ENCODE data around the gene ZDHHC9. TPM values are rescaled to one million over a fixed set of nuclear protein-coding genes. Genes with fewer than 3 reads are reported as not detected.

The ZDHHC9 gene
- total RNA-seq, 1 donor from 2014 or later = 23.4 TPM

DNA sequence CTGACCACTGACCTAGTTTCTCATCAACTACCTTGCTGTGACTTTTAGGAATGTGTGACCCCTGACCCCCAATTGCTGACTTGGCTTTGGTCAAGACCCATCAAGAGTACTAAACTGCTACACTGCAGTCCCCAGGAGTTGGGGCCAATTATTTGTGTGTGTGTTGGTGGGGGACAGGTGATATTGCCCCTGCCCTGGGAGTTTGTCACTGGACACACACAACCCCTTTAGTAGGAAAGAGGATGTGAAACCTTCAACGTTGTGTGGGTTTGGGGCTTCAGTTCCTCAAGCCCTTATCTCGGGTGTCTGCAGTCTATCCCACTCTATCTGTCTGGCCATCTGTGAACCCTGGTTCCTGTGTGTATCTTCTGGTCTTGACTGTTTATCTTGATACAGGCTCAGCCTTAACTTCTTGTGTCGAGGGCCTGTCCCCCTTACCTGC, 57.5 kb downstream of the ZDHHC9 start:
- DNase-seq (ENCODE audit: low read depth) = no peak

DNA sequence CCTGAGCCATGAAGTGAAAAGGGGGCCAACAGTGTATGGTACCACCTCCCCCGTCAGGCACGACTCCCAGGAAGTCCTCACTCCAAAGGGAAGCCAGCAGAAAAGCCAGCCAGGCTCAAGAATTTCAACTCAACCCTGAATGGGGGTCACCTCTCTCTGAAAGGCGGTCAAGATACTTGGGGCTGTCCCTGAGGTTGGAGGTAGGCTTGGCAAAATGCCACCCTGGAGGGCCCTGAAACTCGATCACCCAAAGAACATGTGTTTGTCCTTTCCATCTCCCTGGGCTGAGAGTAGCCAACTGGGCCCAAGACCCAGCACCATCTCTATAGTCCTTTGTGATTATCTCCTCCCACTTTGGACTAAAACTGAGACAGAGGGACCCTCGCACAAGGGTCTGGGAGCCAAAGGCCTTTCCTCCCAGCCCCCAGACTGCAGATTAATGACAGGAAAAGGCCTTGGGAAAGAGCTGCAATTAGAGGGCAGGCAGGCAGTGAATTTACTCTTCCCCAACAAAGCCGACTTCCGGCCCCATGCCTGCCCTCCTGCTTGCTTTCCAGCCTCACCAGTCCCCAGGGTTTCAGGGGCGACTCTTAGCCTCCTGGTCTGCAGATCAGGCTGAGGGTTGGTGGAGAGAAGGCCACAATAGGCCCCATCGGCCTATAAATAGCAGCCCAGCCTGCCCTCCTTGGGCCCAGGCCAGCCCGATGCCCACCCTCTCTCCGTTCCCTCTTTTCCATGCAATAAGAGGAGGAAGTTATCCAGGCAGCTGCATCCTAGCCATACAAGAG, 58.3 kb downstream of the ZDHHC9 start:
- no peak for DNase-seq (ENCODE audit: low read depth)

DNA sequence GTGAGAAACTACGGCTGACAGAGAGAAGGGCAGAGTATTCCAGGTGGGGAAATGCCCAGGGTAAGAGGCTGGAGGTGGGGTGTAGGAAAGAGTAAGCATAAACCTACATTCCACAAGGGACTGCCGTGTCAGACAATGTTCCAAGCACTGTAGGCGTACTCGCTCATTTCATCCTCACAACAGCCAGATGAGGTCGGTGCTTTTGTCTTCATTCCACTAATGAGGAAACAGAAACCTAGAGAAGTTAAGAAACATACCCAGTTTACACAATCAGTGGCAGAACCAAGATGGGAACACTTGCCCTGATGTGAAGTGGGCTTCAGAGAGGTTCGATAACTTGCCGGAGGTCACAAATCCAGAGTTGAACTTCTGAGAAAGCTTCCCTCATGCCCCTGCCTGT, 59.3 kb downstream of the ZDHHC9 start:
- DNase-seq (ENCODE audit: low read depth) = no peak

- DNase-seq (ENCODE audit: low read depth) = no peak
These were observed 60.4 kb downstream of the ZDHHC9 start for GRCh38 chrX:129783291-129783713.

DNA sequence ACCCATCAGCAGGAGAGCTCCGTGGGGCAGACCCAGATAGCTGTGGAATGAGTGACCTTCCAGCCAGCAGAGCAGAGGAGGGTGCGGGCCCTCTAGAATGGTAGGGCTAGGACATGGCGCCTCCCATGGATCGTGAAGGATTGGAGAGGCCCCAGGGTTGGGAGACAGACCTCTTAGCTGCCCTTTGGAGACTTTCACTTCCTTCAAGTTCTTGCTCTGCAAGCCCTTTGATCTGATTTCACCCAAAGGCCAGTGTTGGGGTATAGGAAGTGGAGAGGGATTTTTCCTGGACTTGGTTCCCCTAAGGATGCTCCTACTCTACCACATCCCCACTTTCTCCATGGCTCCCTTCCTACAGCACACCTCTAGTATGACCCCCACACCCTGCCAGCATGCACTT, 61.0 kb downstream of the ZDHHC9 start:
- no peak for DNase-seq (ENCODE audit: low read depth)

DNA sequence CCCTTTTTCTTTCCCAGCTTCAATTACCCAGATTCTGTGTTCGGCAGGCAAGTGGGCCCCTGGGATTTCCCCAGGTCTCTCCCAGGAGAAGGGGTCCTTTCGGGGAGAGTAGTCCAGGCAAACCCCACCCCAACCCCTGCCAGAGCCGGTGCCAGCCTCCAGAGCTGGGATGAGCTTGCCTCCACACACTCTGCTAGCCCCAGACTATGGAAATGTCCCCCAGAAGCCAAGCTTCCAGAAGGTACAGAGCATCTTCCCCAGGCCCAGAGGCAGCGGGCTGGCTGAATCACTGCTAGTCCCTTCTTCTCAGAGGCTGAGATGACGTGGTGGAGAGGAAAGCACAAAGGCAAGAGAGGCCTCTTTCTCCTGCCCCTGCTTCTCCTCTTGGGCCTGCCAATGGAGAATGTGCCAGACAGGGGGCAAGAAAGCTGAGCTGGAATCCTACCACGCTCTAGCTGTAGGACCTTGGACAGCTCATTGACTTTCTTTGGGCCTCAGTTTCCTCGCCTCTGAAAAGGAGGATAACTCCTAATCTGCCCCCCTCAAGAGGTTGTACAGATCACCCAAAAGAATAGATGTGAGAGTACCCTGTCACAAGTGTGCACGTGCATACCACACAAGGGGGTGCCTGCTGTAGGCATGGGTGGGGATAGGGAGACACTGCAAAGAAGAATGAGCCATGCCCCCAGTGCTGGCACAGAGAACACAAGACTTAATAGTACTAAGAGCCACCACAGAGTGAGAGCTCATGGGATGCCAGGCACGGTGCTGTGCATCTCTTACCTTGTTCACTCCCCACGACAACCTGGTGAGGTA, 61.8 kb downstream of the ZDHHC9 start:
- no peak for DNase-seq (ENCODE audit: low read depth)

DNA sequence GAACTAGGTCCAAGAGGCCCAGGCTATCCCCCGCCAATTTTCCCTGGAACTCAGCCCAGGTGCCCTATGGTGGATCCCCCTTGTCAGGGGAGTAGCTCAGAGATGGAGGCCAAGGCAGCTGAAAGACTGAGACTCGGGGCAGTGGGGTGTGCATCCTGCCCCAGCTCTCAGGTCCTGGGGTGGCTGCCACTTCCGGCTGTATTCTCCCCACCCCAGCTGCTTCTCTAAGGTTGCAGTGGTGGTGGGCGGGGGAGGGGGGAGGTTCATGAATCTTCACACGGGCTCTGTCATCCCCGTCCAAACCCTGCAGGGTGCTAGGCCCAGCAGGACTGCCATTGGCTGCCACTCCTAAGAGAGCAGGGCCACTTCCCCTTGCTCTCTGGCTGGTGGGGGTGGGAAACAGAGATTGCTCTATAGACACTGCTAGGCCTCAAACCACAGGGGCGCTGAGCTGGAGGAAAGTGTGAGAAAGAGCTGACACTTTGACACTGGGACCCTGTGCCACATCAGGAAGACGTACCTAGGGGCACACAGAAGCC, 62.5 kb downstream of the ZDHHC9 start:
- DNase-seq (ENCODE audit: low read depth) = no peak

- DNase-seq (ENCODE audit: low read depth) = no peak
These were observed 63.1 kb downstream of the ZDHHC9 start for GRCh38 chrX:129780441-129781105.

DNA sequence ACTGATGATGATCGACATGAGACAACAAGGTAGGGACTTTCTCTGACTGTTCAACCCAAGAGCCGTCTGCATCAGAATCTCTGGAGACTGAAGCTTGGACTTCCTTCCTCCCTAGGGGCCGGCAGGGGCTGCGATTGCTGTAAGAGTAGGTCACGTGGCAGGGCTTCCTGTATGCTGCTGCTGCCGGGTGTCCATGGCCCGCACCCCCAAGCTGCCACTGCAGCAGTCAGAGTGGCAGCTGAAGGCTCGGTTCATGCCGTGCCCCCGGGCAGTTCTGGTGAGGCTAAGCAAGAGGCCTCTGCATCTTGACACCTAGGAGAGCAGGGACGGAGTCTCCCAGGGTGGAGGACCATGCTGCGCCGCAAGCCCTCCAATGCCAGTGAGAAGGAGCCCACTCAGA, 63.9 kb downstream of the ZDHHC9 start, which contains the start of gene SASH3:
TSS of gene SASH3 (plus strand) at position 203 of the 400 bp plus-strand sequence. CDS start at position 352, 149 bp downstream.
- no peak for DNase-seq (ENCODE audit: low read depth)

DNA sequence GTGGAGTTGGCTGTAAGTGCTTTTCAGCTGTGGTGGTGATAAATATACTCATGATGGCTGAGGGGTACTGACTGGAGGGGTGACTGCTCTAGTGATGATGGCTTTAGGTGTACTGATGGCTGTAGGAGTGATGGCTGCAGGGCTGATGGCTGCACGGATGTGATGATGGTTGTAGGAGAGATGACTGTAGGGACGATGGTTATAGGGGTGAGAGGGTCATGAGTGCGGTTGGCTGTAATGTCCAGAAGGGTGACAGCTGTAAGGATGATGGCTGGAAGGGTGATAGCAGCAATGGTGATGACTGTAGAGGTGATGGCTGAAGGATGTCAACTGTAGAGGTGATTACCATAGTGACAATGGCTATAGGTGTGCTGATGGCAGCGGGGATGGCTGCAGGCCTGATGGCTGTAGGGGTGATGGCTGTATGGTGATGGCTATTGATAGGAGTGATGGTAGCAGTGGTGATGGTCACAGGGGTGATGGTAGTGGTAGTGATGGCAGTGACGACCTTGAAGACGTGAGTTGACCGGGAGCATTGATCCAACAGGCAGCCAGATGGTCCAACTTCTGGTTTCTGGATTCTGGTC, 64.5 kb downstream of the ZDHHC9 start:
- DNase-seq (ENCODE audit: low read depth) = no peak

DNA sequence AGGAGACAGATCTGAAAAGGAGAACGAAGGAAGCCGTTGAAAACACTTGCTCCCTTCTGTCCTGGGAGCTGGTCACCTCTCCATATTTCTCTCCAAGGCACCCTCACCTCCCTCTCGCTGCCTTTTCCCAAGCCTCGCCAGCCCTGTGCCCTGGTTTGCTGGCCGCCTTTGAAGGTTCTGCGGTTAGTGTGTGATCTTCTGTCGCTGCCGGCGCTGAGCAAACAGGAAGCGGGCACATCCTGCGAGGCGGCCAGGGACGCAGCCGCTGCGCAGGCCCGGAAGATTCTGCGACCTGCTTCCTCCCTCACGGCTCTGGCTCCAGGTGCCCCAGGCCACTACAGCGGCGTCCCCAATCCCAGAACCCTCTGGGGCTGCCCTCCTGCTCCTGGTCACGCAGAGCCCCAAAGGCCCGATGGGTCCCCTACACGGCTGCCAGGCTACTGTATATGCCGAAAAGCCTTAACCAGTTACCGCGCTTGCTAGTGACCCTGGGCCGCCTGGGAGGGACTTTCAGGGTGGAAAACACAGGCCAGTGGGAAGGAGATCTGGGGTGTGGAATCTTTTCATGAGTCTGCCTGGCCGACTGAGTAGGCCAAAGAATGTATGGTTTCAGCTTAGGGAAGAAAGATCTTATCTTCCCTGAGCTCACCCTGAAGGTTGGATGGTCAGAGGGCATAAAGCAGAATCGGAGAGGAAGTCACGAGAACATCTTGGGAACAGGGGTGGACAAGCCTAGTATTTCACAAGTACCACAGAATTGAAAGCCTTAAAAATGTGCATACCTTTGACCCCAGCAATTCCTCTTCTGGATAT, 66.3 kb downstream of the ZDHHC9 start:
- no peak for DNase-seq (ENCODE audit: low read depth)

- no peak for DNase-seq (ENCODE audit: low read depth)
These were observed 69.8 kb downstream of the ZDHHC9 start for GRCh38 chrX:129773649-129774458.

- DNase-seq (ENCODE audit: low read depth) = no peak
These were observed 70.8 kb downstream of the ZDHHC9 start for GRCh38 chrX:129772796-129773431.

DNA sequence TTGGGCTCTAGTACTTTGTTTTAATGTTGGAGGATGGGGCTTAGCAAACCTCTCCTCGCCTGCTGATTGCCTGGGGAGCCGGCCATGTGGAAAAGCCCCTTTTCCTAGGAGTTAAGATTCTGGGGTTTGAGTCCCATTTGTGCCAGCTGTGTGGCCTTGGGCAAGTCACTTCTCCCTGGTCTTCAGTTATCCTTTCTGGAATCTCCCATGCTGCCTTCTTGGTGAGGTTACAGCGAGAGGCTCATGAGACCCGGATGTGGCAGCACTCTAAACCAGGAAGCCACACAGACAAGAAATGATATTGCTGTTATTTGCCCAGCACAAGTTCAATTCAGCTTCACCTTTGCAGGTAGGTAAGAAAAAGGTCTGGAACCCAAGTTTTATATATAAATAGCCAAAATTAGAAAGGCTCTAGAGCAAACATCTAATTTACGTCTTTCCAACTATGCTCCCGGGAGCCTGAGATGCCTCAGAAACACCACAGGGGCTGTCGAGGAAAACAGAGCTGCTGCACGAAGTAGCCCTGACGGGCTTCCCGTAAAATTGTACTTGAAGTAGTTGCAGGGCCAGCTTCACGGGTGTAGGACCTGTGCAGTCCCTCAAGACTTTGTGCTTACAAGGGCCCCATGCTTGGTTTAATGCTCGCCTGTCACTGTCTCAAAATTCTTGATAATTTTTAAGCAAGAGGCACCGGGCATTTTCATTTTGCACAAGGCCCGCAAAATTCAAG, 72.3 kb downstream of the ZDHHC9 start:
- no peak for DNase-seq (ENCODE audit: low read depth)

DNA sequence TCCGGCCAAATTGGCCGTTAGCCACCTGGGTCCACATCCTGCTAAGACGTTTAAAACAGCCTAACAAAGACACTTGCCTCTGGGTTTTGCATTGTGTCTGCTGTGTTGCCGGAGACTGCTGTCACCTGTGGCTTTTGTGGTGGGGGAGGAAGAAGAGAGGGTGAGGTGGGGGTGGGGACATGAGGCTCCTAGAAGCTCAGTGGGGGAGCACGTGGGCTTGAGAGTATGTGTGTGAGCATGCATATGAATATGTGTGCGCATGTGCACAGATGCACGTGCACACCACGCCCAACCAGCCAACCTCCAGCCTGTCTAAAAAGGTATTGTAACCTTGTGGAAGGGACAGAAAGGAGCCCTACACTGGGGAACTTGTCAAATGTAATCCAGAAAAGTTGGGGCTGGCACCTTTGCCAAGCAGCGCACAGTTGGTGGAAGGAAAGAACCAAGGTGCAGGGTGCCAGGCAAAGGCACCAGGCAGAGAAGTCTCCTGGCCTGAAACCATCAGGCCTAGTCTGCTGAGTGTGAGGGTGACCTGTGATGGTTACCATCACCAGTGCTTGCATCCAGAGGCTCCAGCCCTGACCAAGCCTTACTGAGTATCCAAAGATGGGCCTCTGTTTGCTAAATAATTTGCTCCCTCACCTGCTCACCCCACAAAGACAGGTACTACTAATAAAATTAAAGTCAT, 74.1 kb downstream of the ZDHHC9 start:
- no peak for DNase-seq (ENCODE audit: low read depth)

DNA sequence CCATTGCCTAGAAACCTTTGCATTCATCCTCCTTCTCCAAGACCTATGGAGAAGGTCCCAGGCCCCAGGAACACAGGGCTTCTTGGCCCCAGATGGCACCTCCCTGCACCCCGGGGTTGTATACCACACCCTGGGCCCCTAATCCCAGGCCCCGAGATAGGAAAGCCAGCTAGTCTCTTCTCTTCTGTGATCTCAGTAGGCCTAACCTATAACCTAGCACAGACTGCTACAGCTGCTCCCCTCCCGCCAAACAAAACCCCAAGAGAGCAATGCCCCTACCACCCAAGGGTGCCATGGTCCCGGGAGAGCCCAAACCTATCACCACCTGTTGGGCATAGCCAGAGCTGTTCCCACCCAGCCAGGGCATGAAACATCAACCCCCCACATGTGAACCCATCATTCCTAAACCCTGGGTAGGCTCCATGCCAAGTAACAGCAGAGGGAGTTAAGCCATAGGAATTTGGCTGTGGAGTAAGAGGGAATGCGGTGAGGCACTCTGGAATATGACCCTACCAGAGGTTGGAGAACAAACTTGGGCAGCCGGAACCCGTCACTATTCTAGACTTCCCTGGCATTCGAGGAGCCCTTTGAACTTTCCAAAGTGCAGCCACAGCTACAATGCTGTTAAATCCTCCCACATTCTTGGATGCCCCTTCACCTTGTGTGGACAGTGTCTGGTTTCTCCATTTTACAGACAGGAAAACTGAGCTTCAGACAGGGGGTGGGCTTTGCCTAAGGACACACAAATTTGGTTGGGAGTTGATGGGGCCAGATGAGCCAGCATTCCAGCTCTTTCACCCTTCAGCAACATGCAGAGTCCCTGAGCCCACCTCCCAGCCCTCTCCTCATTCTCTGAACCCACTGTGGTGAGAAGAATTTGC, 74.9 kb downstream of the ZDHHC9 start:
- peak; percentile 42 for DNase-seq (ENCODE audit: low read depth)

GRCh38 chrX:129768186-129768585, 75.5 kb downstream of the ZDHHC9 start:
- DNase-seq (ENCODE audit: low read depth) = no peak

Data from renal cortical epithelial cell (primary cell).